Thyroid gland (tissue), 4 donors: Measurements from ENCODE around the gene GNG7. TPM values are rescaled to one million over a fixed set of nuclear protein-coding genes. Genes with fewer than 3 reads are reported as not detected.

ENCODE experiments used
- DNase-seq, 2 donors: peaks; one replicate each; pipeline ENCODE4 v3.0.0-alpha.2; 2019
- H3K27ac ChIP-seq, 3 donors: fragments of 200-600 bp; sonication (generic); 1 replicate in 2 of 3; 2 replicates in 1 of 3; pipeline ENCODE4 v1.5.1; 2016 to 2019; ENCODE audit warnings: mild to moderate bottlenecking in 1 of 3, moderate library complexity in 1 of 3
- H3K27me3 ChIP-seq: fragments of 200-600 bp; sonication (generic); one replicate; pipeline ENCODE4 v1.5.1; 2019
- H3K36me3 ChIP-seq, 2 donors: fragments of 200-600 bp; sonication (generic); one replicate each; pipeline ENCODE4 v1.5.1; 2016 to 2019
- H3K4me1 ChIP-seq, 2 donors: fragments of 200-600 bp; sonication (generic); one replicate each; pipeline ENCODE4 v1.5.1; 2017 to 2019
- H3K4me3 ChIP-seq, 3 donors: fragments of 200-600 bp; sonication (generic); replicated peaks in 1 of 3; 1 replicate in 2 of 3; 2 replicates in 1 of 3; pipeline ENCODE4 v1.5.1; 2016; ENCODE audit warnings: mild to moderate bottlenecking in 1 of 3
- H3K9me3 ChIP-seq: fragments of 200-600 bp; sonication (generic); one replicate; pipeline ENCODE4 v1.5.1; 2017
- CTCF ChIP-seq, 6 experiments: fragments of 200-600 bp in 3 of 6; fragments of 450-650 bp in 3 of 6; sonication (generic) in 3 of 6; IDR thresholded peaks; one replicate each; pipeline ENCODE4 v1.5.1; 2016 to 2019; ENCODE audit warnings: antibody characterized with exemption in 6 of 6, mild to moderate bottlenecking in 2 of 6, inconsistent platforms in 1 of 6, moderate library complexity in 1 of 6
- POLR2A ChIP-seq, 2 donors: fragments of 450-650 bp; IDR thresholded peaks; one replicate each; pipeline ENCODE4 v1.6.1; 2017; ENCODE audit warnings: antibody characterized with exemption in 2 of 2, mild to moderate bottlenecking in 2 of 2, moderate library complexity in 1 of 2
- WGBS, 2 donors: methylation state at CpG; one replicate each; pipeline ENCODE4 v1.1.5; 2017; 5-methylcytosine and 5-hydroxymethylcytosine counted together
- intact Hi-C: fragments of 100-400 bp; cut with DNase I; formaldehyde crosslinking; loops from one replicate; pipeline ENCODE4 v1.15.1; 2023
- total RNA-seq, 4 donors: library from RNA; depleted of rRNA; stranded (reverse); fragments of >200 nt; gene quantifications; one replicate each; pipeline ENCODE4 v1.2.3, GENCODE V29; 2016

GNG7 gene
- total RNA-seq, 4 donors from 2014 or later: 3.8 to 6.9 (median 5.6) TPM

DNA sequence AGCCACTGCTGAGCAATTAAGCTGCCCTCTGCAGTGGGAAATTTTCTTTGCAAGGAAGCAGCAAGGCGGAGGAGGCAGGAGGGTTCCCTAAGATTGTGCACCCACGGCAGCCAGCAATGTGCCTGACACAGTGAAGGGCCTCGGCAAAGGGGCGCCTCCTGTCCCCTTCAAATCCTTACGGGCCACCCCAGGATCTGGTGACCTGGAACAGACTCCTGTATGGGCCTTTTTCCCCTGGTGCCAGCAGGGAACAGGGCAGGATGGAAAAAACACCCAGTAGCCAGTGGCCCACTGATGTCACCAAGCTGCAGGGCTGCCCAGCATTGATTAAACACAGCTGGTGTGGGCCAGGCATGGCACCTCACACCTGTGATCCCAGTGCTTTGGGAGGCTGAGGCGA lies 86.7 kb downstream of the GNG7 start:
- WGBS, 2 donors: 91% methylated on average over 5 to 6 of the region's 6 CpGs
- Histone ChIP-seq H3K9me3 (no peaks in the 10 kb centered on the region), H3K4me3 (no peak overlapping the region), H3K27me3 (no peaks in the 10 kb centered on the region), H3K36me3 (no peaks in the 10 kb centered on the region), H3K4me1 (peaks cover 9 to 21% of the 10 kb centered on the region in 2 donors), H3K27ac (no peak overlapping the region)
- DNase-seq: no peak
- TF ChIP-seq CTCF (IDR thresholded peaks at IDR 0.05): no peak
- intact Hi-C loops: loop anchor here (10.0 kb wide), 1 partner anchor 71 kb away; no protein-coding TSS in a partner anchor

DNA sequence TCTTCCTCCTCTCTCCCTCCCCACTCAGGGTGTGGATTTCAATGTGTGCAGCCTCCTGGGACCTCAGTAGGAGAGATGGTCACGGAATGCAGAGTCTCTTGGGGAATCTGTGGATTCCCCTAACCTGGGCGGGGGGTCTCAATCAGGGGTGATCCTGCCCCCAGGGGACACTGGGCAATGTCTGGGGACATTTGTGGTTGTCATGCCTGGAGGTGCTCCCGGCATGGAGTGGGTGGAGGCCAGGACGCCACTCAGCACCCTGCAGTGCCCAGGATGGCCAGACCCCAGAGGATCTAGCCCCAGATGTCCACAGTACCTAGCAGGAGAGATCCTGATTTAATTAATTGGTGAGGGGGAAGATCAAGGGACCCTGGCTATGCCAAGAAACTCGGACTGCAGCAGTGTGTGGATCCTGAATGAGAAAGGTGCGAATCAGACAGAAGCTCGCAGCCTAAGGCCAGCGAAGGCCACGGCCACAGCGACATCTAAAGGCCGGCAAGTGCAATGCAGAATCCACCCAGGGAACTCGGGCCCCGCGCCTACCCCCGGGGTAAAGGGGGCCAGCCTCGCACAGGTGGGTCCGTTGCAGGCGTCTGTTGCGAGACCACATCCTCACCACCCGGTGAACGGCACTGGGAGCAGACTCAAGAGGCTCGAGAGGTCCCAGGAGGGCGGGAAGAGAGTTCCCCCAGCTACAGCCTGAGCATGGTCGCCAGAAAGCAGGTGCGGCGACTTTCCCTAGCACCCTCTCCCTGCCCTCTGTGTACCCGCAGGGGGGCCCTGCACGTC lies 88.8 kb downstream of the GNG7 start:
- intact Hi-C loops: loop anchor here (5.0 to 10.0 kb wide), 3 partner anchors 36 to 136 kb away; partner anchors contain the start of gene GADD45B
- 30 to 45% methylated on average over 11 to 13 of the region's 28 CpGs for WGBS, 2 donors
- Histone ChIP-seq H3K27me3 (no peaks in the 10 kb centered on the region), H3K36me3 (no peaks in the 10 kb centered on the region), H3K4me3 (no peak overlapping the region), H3K9me3 (no peaks in the 10 kb centered on the region), H3K27ac (peak overlapping the region in 1 of 3 donors; percentile 46), H3K4me1 (peaks cover 10 to 25% of the 10 kb centered on the region in 2 donors)
- peak; percentile 42 to 53 for DNase-seq
- TF ChIP-seq CTCF (IDR thresholded peaks at IDR 0.05): peak; percentile 62 to 94 (median 82)
- no peak for TF ChIP-seq POLR2A (IDR thresholded peaks at IDR 0.05)

GRCh38 chr19:2612619-2613249 lies 89.8 kb downstream of the GNG7 start:
- Histone ChIP-seq H3K27me3 (no peaks in the 10 kb centered on the region), H3K4me3 (no peak overlapping the region), H3K4me1 (peaks cover 10 to 25% of the 10 kb centered on the region in 2 donors), H3K36me3 (no peaks in the 10 kb centered on the region), H3K9me3 (no peaks in the 10 kb centered on the region), H3K27ac (no peak overlapping the region)
- TF ChIP-seq CTCF (IDR thresholded peaks at IDR 0.05) (no peak), POLR2A (IDR thresholded peaks at IDR 0.05) (no peak)
- intact Hi-C loops: loop anchor here (5.0 to 10.0 kb wide), 3 partner anchors 35 to 135 kb away; partner anchors contain the start of gene GADD45B
- 88 to 90% methylated on average over 18 of the region's 18 CpGs for WGBS, 2 donors
- DNase-seq: no peak

- TF ChIP-seq POLR2A (IDR thresholded peaks at IDR 0.05): no peak
- peak in 1 of 6 experiments; percentile 17 for TF ChIP-seq CTCF (IDR thresholded peaks at IDR 0.05)
- H3K9me3 ChIP-seq: no peaks in the 10 kb centered on the region
- H3K4me1 ChIP-seq: peaks cover 10 to 20% of the 10 kb centered on the region in 2 donors
- peak overlapping the region in 1 of 3 donors; percentile 30 for H3K4me3 ChIP-seq
- no peak for DNase-seq
- peak overlapping the region in 2 of 3 donors; percentile 92 to 95 for H3K27ac ChIP-seq
- no peaks in the 10 kb centered on the region for H3K27me3 ChIP-seq
- intact Hi-C loops: loop anchor here (5.0 to 10.0 kb wide), 3 partner anchors 34 to 134 kb away; partner anchors contain the start of gene GADD45B
- no peaks in the 10 kb centered on the region for H3K36me3 ChIP-seq
- whole genome bisulfite sequencing, 2 donors: 71 to 73% methylated on average over 34 of the region's 34 CpGs
Observed at GRCh38 chr19:2611483-2612464, 90.7 kb downstream of the GNG7 start.
